Cardiac muscle cell (in vitro differentiated cells and primary cell): Measurements from ENCODE around the gene RPSA. TPM values are rescaled to one million over a fixed set of nuclear protein-coding genes. Genes with fewer than 3 reads are reported as not detected.

Source experiments
- DNase-seq, 2 donors: peaks; one replicate each; pipeline versions ENCODE4 v3.0.0 to v3.0.0-alpha.2; 2010 to 2017; ENCODE audit warnings: low read depth in 1 of 2, low spot score in 1 of 2
- H3K27ac ChIP-seq: fragments of 200-600 bp; sonication (generic); 2 replicates; pipeline ENCODE4 v1.5.1; 2016
- H3K27me3 ChIP-seq: fragments of 200-600 bp; sonication (generic); 2 replicates; pipeline ENCODE4 v1.6.0; 2016; ENCODE audit warnings: control low read depth
- H3K36me3 ChIP-seq: fragments of 200-600 bp; sonication (generic); 2 replicates; pipeline ENCODE4 v1.5.1; 2016; ENCODE audit warnings: control low read depth
- H3K4me1 ChIP-seq: fragments of 200-600 bp; sonication (generic); 2 replicates; pipeline ENCODE4 v1.8.1; 2017; ENCODE audit warnings: low read depth, mild to moderate bottlenecking, mixed run types
- H3K4me3 ChIP-seq: fragments of 200-600 bp; sonication (generic); 2 replicates; pipeline ENCODE4 v1.5.1; 2016; ENCODE audit warnings: mild to moderate bottlenecking
- H3K9me3 ChIP-seq: fragments of 200-600 bp; sonication (generic); 2 replicates; pipeline ENCODE4 v1.5.1; 2017; ENCODE audit warnings: low read depth, mild to moderate bottlenecking, control low read depth
- polyA plus RNA-seq: library from polyadenylated mRNA; unstranded; fragments of >200 nt; fragmentation: Nextera tagmentation; extraction: Ambion mirVana; gene quantifications from 2 replicates; pipeline ENCODE4 v1.2.1, GENCODE V29; 2016
- total RNA-seq: library from RNA; depleted of rRNA; stranded (reverse); fragments of >200 nt; gene quantifications from 2 replicates; pipeline ENCODE4 v1.2.3, GENCODE V29; 2016
- TF ChIP-seq, protein P1 (sequence below): IDR thresholded peaks from 2 replicates; pipeline ENCODE4 v1.5.1; 2012; ENCODE audit warnings: low read depth, mild to moderate bottlenecking, low read length

Gene RPSA
- total and polyA plus RNA-seq, 2 experiments from 2014 or later, result 329 to 1,073 TPM

DNA sequence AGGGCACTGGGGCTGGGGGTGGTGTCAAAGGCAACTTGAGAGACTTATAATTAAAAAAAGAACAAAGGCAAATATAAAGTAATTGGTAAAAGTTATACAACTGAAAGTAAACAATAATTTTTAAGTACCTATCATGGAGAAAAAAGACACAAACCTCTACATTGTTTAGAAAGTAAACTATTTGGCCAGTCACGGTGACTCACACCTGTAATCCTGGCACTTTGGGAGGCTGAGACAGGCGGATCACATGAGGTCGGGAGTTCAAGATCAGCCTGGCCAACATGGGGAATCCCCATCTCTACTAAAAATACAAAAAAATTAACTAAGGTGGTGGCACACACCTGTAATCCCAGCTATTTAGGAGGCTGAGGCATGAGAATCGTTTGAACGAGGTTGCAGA lies 25.8 kb downstream of the RPSA start:
- no peak for DNase-seq
- Histone ChIP-seq H3K4me3 (no peak overlapping the region), H3K27ac (no peak overlapping the region), H3K9me3 (no peaks in the 10 kb centered on the region), H3K36me3 (no peaks in the 10 kb centered on the region), H3K4me1 (no peaks in the 10 kb centered on the region), H3K27me3 (no peaks in the 10 kb centered on the region)
- TF ChIP-seq, protein P1, sequence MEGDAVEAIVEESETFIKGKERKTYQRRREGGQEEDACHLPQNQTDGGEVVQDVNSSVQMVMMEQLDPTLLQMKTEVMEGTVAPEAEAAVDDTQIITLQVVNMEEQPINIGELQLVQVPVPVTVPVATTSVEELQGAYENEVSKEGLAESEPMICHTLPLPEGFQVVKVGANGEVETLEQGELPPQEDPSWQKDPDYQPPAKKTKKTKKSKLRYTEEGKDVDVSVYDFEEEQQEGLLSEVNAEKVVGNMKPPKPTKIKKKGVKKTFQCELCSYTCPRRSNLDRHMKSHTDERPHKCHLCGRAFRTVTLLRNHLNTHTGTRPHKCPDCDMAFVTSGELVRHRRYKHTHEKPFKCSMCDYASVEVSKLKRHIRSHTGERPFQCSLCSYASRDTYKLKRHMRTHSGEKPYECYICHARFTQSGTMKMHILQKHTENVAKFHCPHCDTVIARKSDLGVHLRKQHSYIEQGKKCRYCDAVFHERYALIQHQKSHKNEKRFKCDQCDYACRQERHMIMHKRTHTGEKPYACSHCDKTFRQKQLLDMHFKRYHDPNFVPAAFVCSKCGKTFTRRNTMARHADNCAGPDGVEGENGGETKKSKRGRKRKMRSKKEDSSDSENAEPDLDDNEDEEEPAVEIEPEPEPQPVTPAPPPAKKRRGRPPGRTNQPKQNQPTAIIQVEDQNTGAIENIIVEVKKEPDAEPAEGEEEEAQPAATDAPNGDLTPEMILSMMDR, result no peak

DNA sequence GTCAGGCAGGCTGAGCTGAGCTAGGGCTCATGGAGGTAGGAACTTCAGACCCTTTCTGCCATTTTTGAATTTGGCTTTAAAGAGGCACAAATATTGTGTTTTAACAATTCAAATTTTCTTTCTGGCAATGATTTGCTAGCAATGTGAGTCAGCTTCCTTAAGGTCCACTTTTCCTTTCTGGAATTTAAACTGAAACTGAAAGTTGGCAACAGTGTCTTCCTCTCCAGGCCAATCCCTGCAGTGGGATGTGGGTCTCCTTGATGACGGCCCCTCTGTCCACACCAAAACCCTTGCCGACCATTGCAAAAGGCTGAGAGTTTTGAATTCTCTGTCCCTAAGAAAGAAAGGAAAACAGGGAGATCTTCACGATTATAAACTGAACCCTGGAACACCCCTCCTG lies 27.1 kb downstream of the RPSA start:
- TF ChIP-seq, protein P1, result no peak
- H3K27me3 ChIP-seq, result no peaks in the 10 kb centered on the region
- H3K9me3 ChIP-seq, result no peaks in the 10 kb centered on the region
- DNase-seq, result peak in 1 of 2 donors; percentile 73
- no peaks in the 10 kb centered on the region for H3K4me1 ChIP-seq
- no peaks in the 10 kb centered on the region for H3K36me3 ChIP-seq
- H3K4me3 ChIP-seq, result no peak overlapping the region
- H3K27ac ChIP-seq, result no peak overlapping the region

DNA sequence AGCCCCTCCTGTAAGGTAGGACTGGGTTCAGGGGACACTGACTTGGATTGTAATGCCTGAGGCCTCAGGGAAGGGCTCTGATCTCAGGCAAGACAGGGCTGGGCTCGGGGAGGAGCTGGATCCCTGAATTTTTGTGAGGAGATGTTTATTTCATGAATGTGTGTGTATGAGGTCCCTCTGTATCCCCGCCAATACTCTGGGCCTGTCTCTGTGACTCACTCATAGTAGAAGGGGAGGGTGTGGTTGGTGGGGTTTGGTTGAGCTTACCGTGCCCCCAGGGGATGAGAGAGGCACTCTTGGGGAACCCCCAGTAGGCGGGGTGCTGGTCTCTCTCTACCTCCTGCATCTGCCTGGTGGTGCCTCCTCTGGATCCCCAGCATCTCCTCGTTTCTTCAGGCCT lies 28.1 kb downstream of the RPSA start:
- Histone ChIP-seq H3K4me3 (no peak overlapping the region), H3K36me3 (no peaks in the 10 kb centered on the region), H3K9me3 (no peaks in the 10 kb centered on the region), H3K27me3 (no peaks in the 10 kb centered on the region), H3K27ac (no peak overlapping the region), H3K4me1 (no peaks in the 10 kb centered on the region)
- DNase-seq, result no peak
- TF ChIP-seq, protein P1, result no peak

- Histone ChIP-seq H3K27me3 (no peaks in the 10 kb centered on the region), H3K4me1 (no peaks in the 10 kb centered on the region), H3K9me3 (no peaks in the 10 kb centered on the region), H3K4me3 (no peak overlapping the region), H3K36me3 (no peaks in the 10 kb centered on the region), H3K27ac (no peak overlapping the region)
- DNase-seq, result no peak
- TF ChIP-seq, protein P1, result no peak
These were observed 28.7 kb downstream of the RPSA start for GRCh38 chr3:39435006-39435748.

GRCh38 chr3:39438880-39439279 lies 32.4 kb downstream of the RPSA start:
- Histone ChIP-seq H3K9me3 (no peaks in the 10 kb centered on the region), H3K4me3 (no peak overlapping the region), H3K4me1 (no peaks in the 10 kb centered on the region), H3K27me3 (no peaks in the 10 kb centered on the region), H3K27ac (no peak overlapping the region), H3K36me3 (no peaks in the 10 kb centered on the region)
- no peak for DNase-seq
- TF ChIP-seq, protein P1, result no peak

GRCh38 chr3:39440316-39440715 lies 33.8 kb downstream of the RPSA start:
- TF ChIP-seq, protein P1, result no peak
- Histone ChIP-seq H3K27ac (no peak overlapping the region), H3K27me3 (no peaks in the 10 kb centered on the region), H3K4me3 (no peak overlapping the region), H3K4me1 (no peaks in the 10 kb centered on the region), H3K9me3 (no peaks in the 10 kb centered on the region), H3K36me3 (no peaks in the 10 kb centered on the region)
- DNase-seq, result no peak
